Choroid plexus epithelial cell (primary cell): ENCODE data around the gene RAB3GAP2.
"Not testable (repeated sequence)": the region's sequence is repeated elsewhere in the genome, so short reads cannot be mapped to it uniquely, and the experiment has no call there.

Experiments
- DNase-seq: peaks from one replicate; pipeline ENCODE4 v3.0.0-alpha.2; 2010; ENCODE audit warnings: low read depth
- H3K4me3 ChIP-seq: 2 replicates; pipeline ENCODE4 v1.5.1; 2011; ENCODE audit warnings: low read depth, mild to moderate bottlenecking, control low read depth, low read length, moderate library complexity
- TF ChIP-seq, protein P1 (sequence below): conservative IDR thresholded peaks from 2 replicates; pipeline ENCODE4 v1.5.1; 2011; ENCODE audit warnings: low read depth, mild to moderate bottlenecking, control low read depth, inconsistent platforms, low read length, moderate library complexity

Gene RAB3GAP2

DNA sequence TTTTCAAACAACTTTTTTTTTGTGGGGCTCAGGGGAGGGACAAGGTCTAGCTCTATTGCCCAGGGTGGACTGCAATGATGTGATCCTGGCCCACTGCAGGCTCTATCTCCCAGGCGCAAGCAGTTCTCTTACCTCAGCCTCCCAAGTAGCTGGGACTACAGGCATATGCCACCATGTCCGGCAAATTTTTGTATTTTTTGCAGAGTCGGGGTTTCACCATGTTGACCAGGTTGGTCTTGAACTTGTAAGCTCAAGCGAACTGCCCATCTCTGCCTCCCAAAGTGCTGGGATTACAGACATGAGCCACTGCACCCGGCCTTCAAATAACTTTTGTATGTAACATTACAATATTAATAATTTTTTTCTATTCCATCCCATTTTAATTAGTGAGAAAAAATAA, 33.0 kb downstream of the RAB3GAP2 start:
- TF ChIP-seq, protein P1, sequence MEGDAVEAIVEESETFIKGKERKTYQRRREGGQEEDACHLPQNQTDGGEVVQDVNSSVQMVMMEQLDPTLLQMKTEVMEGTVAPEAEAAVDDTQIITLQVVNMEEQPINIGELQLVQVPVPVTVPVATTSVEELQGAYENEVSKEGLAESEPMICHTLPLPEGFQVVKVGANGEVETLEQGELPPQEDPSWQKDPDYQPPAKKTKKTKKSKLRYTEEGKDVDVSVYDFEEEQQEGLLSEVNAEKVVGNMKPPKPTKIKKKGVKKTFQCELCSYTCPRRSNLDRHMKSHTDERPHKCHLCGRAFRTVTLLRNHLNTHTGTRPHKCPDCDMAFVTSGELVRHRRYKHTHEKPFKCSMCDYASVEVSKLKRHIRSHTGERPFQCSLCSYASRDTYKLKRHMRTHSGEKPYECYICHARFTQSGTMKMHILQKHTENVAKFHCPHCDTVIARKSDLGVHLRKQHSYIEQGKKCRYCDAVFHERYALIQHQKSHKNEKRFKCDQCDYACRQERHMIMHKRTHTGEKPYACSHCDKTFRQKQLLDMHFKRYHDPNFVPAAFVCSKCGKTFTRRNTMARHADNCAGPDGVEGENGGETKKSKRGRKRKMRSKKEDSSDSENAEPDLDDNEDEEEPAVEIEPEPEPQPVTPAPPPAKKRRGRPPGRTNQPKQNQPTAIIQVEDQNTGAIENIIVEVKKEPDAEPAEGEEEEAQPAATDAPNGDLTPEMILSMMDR: no peak
- no peak overlapping the region for H3K4me3 ChIP-seq
- DNase-seq: no peak

DNA sequence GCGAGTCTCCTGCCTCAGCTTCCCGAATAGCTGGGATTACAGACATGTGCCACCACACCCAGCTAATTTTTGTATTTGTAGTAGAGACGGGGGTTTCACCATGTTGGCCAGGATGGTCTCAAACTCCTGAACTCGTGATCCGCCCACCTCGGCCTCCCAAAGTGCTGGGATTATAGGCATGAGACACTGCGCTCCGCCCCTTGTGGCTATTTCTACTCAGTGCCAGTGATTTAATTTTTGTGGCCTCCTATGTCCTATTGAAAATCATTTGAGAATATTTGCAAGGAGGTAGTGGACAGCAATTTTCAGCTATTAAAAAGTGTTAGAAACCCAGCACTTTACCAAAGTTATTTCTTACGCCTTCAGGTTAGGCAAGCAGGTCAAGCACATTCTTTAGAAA, 36.0 kb downstream of the RAB3GAP2 start:
- not testable (repeated sequence) for H3K4me3 ChIP-seq, DNase-seq

DNA sequence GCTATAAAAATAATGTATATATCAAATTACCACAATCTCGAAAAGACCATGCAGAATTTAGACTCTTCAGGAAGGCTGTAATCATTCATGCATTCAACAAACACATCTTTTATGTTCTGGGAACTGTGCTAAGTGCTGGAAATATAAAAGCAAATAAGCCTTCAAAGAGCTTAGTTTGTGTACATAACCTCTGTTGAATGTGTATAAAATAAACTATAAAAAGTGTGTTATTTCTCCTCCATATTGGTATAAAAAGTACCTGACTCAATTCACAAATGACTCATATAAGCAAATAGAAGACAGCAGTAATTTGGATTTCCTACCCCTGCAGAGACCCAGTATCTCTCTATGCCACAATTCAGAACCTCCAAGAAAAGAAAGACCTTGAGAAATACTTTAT, 36.8 kb downstream of the RAB3GAP2 start:
- TF ChIP-seq, protein P1: no peak
- H3K4me3 ChIP-seq: no peak overlapping the region
- DNase-seq: no peak

DNA sequence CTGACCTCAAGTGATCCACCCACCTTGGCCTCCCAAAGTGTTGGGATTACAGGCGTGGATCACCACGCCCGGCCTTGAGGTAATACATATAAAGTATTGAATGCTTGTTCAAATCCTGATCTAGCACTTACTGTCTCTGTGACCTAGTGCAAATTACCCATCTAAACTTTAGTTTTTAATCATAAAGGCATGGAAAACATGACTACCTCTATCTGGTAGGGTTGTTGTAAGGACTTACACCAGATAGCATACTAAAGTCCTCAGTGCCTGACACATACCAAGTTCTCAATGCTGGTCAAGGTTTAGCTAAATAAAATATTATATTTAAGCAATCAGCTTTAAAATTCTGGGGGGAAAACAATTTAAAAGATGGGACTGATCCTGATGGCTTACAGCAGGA, 38.3 kb downstream of the RAB3GAP2 start:
- no peak overlapping the region for H3K4me3 ChIP-seq
- DNase-seq: no peak
- TF ChIP-seq, protein P1: no peak

DNA sequence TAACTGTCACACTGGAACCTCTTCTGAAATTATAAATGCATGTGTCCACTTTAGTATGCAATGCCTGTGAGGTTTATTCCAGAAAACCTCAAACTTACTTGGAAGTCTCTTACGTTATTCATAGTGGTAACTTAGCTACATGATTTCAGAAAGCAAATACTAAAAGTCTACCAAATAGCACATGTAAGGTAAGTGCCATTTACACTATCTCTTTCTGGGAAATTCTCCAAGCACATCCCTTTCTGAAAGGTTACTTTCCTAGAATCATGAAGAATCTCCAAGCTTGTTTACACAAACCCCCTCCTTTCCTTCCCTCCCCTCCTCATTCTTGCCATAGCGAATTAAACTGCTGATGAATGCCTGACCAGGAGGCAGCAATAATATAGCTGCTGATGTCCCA, 42.5 kb downstream of the RAB3GAP2 start:
- TF ChIP-seq, protein P1: no peak
- DNase-seq: no peak
- H3K4me3 ChIP-seq: no peak overlapping the region

DNA sequence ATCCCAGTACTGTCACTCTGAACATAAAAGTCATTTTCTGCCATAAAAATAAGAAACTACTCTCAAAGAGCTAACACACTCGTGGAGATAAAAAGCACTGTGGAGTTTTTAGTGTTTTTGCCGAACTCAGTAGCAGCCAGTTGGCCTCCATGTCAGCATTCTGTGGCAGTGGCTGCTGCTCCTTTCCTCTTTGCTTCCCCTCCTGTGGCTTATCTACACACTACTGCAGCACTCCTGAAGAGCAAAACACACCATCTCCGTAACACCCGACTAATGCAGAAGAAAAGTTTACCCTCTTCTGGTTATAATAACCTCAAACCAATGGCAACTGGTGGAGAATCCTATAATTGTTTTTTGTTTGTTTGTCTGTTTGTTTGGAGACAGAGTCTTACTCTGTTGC, 44.9 kb downstream of the RAB3GAP2 start:
- TF ChIP-seq, protein P1: no peak
- H3K4me3 ChIP-seq: no peak overlapping the region

DNA sequence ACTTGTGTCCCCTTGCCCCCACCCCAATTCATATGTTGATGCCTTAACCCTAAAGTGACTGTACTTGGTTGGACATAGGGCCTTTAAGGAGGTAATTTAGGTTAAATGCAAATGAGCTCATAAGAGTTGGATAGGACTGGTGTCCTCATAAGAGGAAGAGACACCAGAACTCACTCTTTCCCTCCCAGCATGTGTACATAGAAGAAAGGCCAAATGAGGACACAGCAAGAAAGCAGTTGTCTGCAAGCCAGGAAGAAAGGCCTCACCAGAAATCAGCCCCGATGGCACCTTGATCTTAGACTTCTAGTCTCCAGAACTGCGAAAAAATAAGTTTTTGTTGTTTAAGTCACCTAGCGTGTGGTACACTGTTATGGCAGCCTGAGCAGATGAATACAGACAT, 45.5 kb downstream of the RAB3GAP2 start:
- DNase-seq: peak; percentile 13
- H3K4me3 ChIP-seq: no peak overlapping the region
- TF ChIP-seq, protein P1: no peak

More for the DNA sequence above, 44.9 kb downstream of the RAB3GAP2 start:
- DNase-seq: no peak

DNA sequence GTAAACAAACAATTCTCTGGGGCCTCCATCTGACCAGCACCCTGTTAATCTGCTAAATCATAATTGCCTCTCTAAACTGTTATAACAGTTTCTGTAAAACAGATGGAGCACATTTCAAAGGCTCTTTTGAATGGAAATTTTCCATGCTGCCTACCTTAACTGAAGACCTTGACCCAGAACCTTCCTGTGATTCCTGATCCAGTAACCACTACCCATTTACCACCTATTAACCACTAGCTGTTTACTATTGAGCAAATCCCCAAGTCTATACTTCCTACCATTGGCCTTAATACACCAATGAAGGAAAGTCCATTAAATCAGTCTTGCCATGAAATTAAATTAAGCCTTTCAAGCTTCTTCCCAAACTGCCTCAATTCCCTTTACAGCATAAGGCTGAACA, 46.3 kb downstream of the RAB3GAP2 start:
- TF ChIP-seq, protein P1: no peak
- no peak overlapping the region for H3K4me3 ChIP-seq
- no peak for DNase-seq
